HL-60/S4 (cell line): ENCODE measurements around the gene FAAP100.

Experiments
- in situ Hi-C: fragments of 300-500 bp; cut with MboI; formaldehyde crosslinking; loops from 2 replicates; pipeline ENCODE4 v1.14.3; 2022; ENCODE audit warnings: low sequenced_read_pairs

Gene FAAP100

GRCh38 chr17:81552244-81553017 is at the start of gene FAAP100:
Gene FAAP100 (minus strand): TSS chr17:81552353. CDS start chr17:81552330, 23 bp downstream.
- in situ Hi-C loops, result no loop called here

GRCh38 chr17:81601525-81602120 is 49.5 kb upstream of the FAAP100 start:
- in situ Hi-C loops, result no loop called here

- in situ Hi-C loops, result loop anchor here (25.0 kb wide), 1 partner anchor 338 kb away; no protein-coding TSS in a partner anchor
Observed at GRCh38 chr17:81599719-81600486, 47.8 kb upstream of the FAAP100 start.

- in situ Hi-C loops, result loop anchor here (25.0 kb wide), 1 partner anchor 331 kb away; no protein-coding TSS in a partner anchor
Observed at GRCh38 chr17:81593105-81593871, 41.1 kb upstream of the FAAP100 start.

GRCh38 chr17:81591971-81592370 is 39.8 kb upstream of the FAAP100 start:
- in situ Hi-C loops, result loop anchor here (25.0 kb wide), 1 partner anchor 330 kb away; no protein-coding TSS in a partner anchor

- in situ Hi-C loops, result loop anchor here (25.0 kb wide), 1 partner anchor 328 kb away; no protein-coding TSS in a partner anchor
Observed at GRCh38 chr17:81590121-81590520, 38.0 kb upstream of the FAAP100 start.

- in situ Hi-C loops, result loop anchor here (25.0 kb wide), 1 partner anchor 327 kb away; no protein-coding TSS in a partner anchor
Observed at GRCh38 chr17:81589612-81590011, 37.5 kb upstream of the FAAP100 start.

- in situ Hi-C loops, result loop anchor here (25.0 kb wide), 1 partner anchor 324 kb away; no protein-coding TSS in a partner anchor
Observed at GRCh38 chr17:81586096-81586495, 33.9 kb upstream of the FAAP100 start.

- in situ Hi-C loops, result loop anchor here (25.0 kb wide), 1 partner anchor 322 kb away; no protein-coding TSS in a partner anchor
Observed at GRCh38 chr17:81584771-81585170, 32.6 kb upstream of the FAAP100 start.

- in situ Hi-C loops, result loop anchor here (25.0 kb wide), 1 partner anchor 321 kb away; no protein-coding TSS in a partner anchor
Observed at GRCh38 chr17:81583589-81584342, 31.6 kb upstream of the FAAP100 start.

GRCh38 chr17:81582749-81583148 is 30.6 kb upstream of the FAAP100 start:
- in situ Hi-C loops, result loop anchor here (25.0 kb wide), 1 partner anchor 320 kb away; no protein-coding TSS in a partner anchor

GRCh38 chr17:81582341-81582740 is 30.2 kb upstream of the FAAP100 start:
- in situ Hi-C loops, result loop anchor here (25.0 kb wide), 1 partner anchor 320 kb away; no protein-coding TSS in a partner anchor

- in situ Hi-C loops, result loop anchor here (25.0 kb wide), 1 partner anchor 319 kb away; no protein-coding TSS in a partner anchor
Observed at GRCh38 chr17:81581758-81582157, 29.6 kb upstream of the FAAP100 start.

- in situ Hi-C loops, result loop anchor here (25.0 kb wide), 1 partner anchor 318 kb away; no protein-coding TSS in a partner anchor
Observed at GRCh38 chr17:81580481-81580880, 28.3 kb upstream of the FAAP100 start.

GRCh38 chr17:81579821-81580321 is 27.7 kb upstream of the FAAP100 start:
- in situ Hi-C loops, result loop anchor here (25.0 kb wide), 1 partner anchor 318 kb away; no protein-coding TSS in a partner anchor

- in situ Hi-C loops, result loop anchor here (25.0 kb wide), 1 partner anchor 317 kb away; no protein-coding TSS in a partner anchor
Observed at GRCh38 chr17:81579298-81579697, 27.1 kb upstream of the FAAP100 start.

GRCh38 chr17:81578561-81579225 is 26.5 kb upstream of the FAAP100 start:
- in situ Hi-C loops, result loop anchor here (25.0 kb wide), 1 partner anchor 316 kb away; no protein-coding TSS in a partner anchor

- in situ Hi-C loops, result loop anchor here (25.0 kb wide), 1 partner anchor 316 kb away; no protein-coding TSS in a partner anchor
Observed at GRCh38 chr17:81578038-81578441, 25.9 kb upstream of the FAAP100 start.
